ENCODE data around the gene PROM1.

DNA sequence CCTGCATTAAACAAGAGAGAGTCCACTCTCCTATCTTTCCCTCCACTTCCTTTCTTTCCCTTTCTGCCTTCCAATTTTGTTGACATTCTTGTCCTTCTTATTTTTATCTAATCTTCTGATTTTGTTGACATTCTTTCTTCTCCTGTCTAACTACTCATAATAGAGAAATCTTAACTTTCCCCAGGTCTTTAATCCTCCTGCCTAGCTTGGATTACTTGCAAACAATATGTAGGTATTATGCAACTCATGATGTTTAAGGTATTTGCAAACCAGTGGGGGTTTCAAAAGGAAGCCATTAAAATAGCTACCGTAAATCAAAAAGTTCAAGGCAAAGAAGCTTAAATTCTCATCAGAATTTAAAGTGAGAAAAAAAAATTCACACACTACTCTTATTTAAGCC lies 53.9 kb downstream of the PROM1 start:
- TF ChIP-seq ZSCAN29 (CRISPR knock-in tag; conservative IDR thresholded peaks at IDR 0.05) = no peak
- TF ChIP-seq, protein P1, sequence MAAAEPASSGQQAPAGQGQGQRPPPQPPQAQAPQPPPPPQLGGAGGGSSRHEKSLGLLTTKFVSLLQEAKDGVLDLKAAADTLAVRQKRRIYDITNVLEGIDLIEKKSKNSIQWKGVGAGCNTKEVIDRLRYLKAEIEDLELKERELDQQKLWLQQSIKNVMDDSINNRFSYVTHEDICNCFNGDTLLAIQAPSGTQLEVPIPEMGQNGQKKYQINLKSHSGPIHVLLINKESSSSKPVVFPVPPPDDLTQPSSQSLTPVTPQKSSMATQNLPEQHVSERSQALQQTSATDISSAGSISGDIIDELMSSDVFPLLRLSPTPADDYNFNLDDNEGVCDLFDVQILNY (CRISPR knock-in tag; conservative IDR thresholded peaks at IDR 0.05) = no peak
- TF ChIP-seq POLR2AphosphoS5 (IDR thresholded peaks at IDR 0.05; ENCODE audit: low read depth, low read length) = no peak

Measured in HepG2 (cell line).